Measurements from ENCODE around the gene C4orf50. TPM values are rescaled to one million over a fixed set of nuclear protein-coding genes. Genes with fewer than 3 reads are reported as not detected.
"Not testable (repeated sequence)": the region's sequence is repeated elsewhere in the genome, so short reads cannot be mapped to it uniquely, and the experiment has no call there.

C4orf50 gene
- total and polyA plus RNA-seq, 12 donors: 0.08 to 1.4 (median 0.56) TPM; not detected in 4

DNA sequence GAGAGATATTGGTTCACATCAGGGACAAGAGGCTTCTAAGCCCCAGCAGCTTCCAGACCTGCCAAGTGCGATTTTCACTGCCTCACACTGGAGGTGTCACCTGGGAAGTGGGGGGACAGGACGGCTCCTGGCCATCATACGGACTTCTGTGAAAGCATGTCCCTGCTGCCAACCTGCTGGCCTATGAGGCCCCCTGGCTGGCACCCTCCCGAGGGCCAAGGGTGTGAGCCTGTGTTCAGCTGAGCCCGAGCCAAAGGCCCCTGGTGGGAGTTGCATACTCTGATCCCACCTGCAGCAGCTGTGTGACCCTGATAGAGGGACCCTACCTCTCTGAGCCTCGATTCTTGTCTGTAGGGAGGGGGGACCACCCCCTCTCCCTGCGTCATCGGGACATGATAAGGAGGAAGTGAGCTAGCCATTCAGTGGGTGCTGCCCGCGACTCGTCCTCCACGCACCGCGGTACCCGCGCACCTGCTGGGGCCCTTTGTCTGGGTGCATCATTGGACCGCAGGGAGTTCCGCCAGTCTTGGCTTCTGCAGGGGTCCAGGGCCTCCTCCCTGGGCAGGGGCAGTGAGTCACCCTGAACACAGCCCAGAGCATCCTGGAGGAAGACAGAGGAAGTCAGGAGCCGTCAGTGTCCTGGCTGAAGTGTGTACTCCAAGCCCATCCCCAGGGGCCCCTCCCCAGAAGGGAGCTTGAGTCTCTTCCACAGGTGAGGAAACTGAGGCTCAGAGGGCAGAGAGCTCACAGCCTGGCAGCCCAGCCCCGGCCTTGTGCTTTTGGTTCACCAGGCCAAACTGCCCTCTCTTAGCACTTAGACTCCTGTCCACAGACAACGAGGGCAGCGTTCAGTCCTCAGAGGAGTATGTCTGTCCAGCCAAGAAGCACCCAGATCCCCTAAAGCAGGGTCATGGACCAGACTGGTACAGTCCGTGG, 24.1 kb downstream of the C4orf50 start:
- intact Hi-C loops (cut with DNase I): loop anchor here in 1 of 2 donors (10.0 kb wide), 1 partner anchor 331 kb away; no protein-coding TSS in a partner anchor
- Histone ChIP-seq H3K36me3 (replicated peaks in 1 of 2) (no peaks in the 10 kb centered on the region), H3K27ac (no peak overlapping the region), H3K27me3 (no peaks in the 10 kb centered on the region), H3K9me3 (replicated peaks in 1 of 3) (no peaks in the 10 kb centered on the region), H3K4me1 (replicated peaks in 1 of 2) (no peaks in the 10 kb centered on the region), H3K4me3 (no peak overlapping the region)
- 74 to 87% (median 84%) methylated on average over 19 to 23 of the region's 23 CpGs for WGBS, 4 donors
- DNase-seq: no peak
- TF ChIP-seq POLR2A (IDR thresholded peaks at IDR 0.05): no peak
- TF ChIP-seq, protein P1, sequence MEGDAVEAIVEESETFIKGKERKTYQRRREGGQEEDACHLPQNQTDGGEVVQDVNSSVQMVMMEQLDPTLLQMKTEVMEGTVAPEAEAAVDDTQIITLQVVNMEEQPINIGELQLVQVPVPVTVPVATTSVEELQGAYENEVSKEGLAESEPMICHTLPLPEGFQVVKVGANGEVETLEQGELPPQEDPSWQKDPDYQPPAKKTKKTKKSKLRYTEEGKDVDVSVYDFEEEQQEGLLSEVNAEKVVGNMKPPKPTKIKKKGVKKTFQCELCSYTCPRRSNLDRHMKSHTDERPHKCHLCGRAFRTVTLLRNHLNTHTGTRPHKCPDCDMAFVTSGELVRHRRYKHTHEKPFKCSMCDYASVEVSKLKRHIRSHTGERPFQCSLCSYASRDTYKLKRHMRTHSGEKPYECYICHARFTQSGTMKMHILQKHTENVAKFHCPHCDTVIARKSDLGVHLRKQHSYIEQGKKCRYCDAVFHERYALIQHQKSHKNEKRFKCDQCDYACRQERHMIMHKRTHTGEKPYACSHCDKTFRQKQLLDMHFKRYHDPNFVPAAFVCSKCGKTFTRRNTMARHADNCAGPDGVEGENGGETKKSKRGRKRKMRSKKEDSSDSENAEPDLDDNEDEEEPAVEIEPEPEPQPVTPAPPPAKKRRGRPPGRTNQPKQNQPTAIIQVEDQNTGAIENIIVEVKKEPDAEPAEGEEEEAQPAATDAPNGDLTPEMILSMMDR (IDR thresholded peaks at IDR 0.05): no peak

DNA sequence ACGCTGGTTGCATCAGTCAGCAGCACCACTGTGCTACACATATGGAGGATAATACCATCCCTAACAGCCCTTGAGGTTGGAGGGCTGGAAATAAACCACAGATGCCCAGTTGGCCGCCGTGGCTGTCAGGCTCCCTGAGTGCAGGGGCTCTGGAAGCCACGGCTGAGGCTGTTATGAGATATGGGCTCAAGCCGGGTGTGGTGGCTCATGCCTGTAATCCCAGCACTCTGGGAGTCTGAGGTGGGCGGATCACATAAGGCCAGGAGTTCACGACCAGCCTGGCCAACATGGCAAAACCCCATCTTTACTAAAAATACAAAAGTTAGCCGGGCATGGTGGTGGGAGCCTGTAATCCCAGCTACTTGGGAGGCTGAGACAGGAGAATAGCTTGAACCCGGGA, 24.9 kb downstream of the C4orf50 start:
- DNase-seq; H3K27me3 ChIP-seq; H3K27ac ChIP-seq; H3K36me3 ChIP-seq (replicated peaks in 1 of 2); H3K9me3 ChIP-seq (replicated peaks in 1 of 3); H3K4me3 ChIP-seq; H3K4me1 ChIP-seq (replicated peaks in 1 of 2): not testable (repeated sequence)
- intact Hi-C loops (cut with DNase I): loop anchor here in 1 of 2 donors (10.0 kb wide), 1 partner anchor 331 kb away; no protein-coding TSS in a partner anchor
- 76 to 85% (median 78%) methylated on average over 6 to 9 of the region's 9 CpGs for WGBS, 4 donors

DNA sequence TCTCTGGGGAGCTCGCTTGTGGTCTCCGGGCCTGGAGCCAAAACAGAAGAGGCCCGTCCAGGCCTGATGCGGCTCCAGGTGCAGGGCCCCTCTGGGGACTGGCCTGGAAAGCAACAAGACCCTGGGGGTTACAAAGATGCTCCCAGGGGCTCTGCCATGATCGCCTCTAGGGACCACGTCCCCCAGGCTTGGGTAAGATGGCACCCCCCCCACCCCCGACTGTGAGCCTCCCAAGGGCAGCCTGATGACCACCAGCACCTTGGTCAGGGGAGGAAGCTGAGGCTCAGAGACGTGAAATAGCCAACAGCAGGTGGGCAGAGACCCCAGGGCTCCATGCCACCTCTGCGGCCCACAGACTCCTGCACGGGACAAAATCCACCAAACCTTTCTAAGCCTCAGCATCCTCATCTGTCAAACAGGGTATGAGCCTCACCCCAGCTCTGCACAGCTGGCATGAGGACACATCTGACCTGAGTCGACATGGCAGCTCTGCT, 25.4 kb downstream of the C4orf50 start:
- intact Hi-C loops (cut with DNase I): loop anchor here in 1 of 2 donors (10.0 kb wide), 1 partner anchor 332 kb away; no protein-coding TSS in a partner anchor
- Histone ChIP-seq H3K27me3 (no peaks in the 10 kb centered on the region), H3K4me3 (no peak overlapping the region), H3K36me3 (replicated peaks in 1 of 2) (no peaks in the 10 kb centered on the region), H3K27ac (no peak overlapping the region), H3K9me3 (replicated peaks in 1 of 3) (no peaks in the 10 kb centered on the region), H3K4me1 (replicated peaks in 1 of 2) (no peaks in the 10 kb centered on the region)
- no peak for DNase-seq
- TF ChIP-seq, protein P1 (IDR thresholded peaks at IDR 0.05): no peak
- TF ChIP-seq POLR2A (IDR thresholded peaks at IDR 0.05): no peak
- WGBS, 4 donors: 69 to 86% (median 81%) methylated on average over 4 to 11 of the region's 11 CpGs

DNA sequence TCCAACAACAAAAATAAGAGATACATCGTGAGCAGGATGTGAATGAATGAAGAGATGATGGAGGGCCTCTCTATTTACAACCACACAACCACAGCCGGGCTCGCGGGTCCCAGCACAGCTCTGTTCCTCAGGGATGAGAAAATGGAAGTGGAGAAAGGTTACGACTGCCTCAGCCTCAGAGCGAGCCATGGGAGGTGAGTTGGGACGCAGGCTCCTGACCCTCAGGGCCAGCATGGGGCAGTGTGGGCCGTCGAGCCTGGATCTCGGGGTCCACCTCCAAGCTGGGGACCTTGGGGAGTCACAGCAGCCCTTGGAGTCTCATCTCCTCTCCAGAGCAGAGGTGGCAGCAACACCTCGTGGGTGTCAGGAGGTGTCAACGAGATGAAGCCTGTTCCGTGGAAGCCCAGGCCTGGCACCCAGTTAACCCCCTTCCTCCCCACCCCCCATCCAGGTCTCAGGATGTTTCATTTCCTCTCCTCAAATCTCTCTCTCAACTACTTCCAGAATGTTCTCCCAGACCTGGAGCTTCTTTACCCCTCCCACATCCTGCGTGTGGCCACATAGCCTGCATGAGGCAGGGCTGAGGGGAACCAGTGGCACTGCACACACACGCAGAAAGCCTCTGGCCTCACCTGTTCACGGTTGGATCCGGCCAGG, 25.9 kb downstream of the C4orf50 start:
- H3K9me3 ChIP-seq (replicated peaks in 1 of 3): no peaks in the 10 kb centered on the region
- 76 to 81% (median 80%) methylated on average over 10 to 17 of the region's 17 CpGs for WGBS, 4 donors
- no peaks in the 10 kb centered on the region for H3K27me3 ChIP-seq
- no peak overlapping the region for H3K4me3 ChIP-seq
- H3K27ac ChIP-seq: no peak overlapping the region
- intact Hi-C loops (cut with DNase I): loop anchor here in 1 of 2 donors (10.0 kb wide), 1 partner anchor 333 kb away; no protein-coding TSS in a partner anchor
- no peaks in the 10 kb centered on the region for H3K36me3 ChIP-seq (replicated peaks in 1 of 2)
- no peak for DNase-seq
- no peak for TF ChIP-seq POLR2A (IDR thresholded peaks at IDR 0.05)
- TF ChIP-seq, protein P1 (IDR thresholded peaks at IDR 0.05): no peak
- no peaks in the 10 kb centered on the region for H3K4me1 ChIP-seq (replicated peaks in 1 of 2)
